Stimulated activated CD8-positive, alpha-beta memory T cell treated with anti-CD3 and anti-CD28 coated beads, Interleukin-7, amount 100 ng/mL, for 4 hours (primary cell): ENCODE data around the gene MAD2L2.

Source experiments
- DNase-seq, 2 donors: peaks; one replicate each; pipeline ENCODE4 v3.0.0-alpha.2; 2020; ENCODE audit warnings: low read depth in 2 of 2

The MAD2L2 gene

GRCh38 chr1:11682287-11682771 is 1.4 kb upstream of the MAD2L2 start:
- no peak for DNase-seq

GRCh38 chr1:11680270-11681070 is 478 bp downstream of the MAD2L2 start:
- DNase-seq = peak; percentile 5 to 10

GRCh38 chr1:11678442-11678841 is 2.5 kb downstream of the MAD2L2 start:
- no peak for DNase-seq

- no peak for DNase-seq
Observed at GRCh38 chr1:11676386-11677103, 4.4 kb downstream of the MAD2L2 start.

- no peak for DNase-seq
Observed at GRCh38 chr1:11675325-11675724, 5.6 kb downstream of the MAD2L2 start.

- DNase-seq = no peak
Observed at GRCh38 chr1:11674488-11674887, 6.5 kb downstream of the MAD2L2 start.

- DNase-seq = no peak
Observed at GRCh38 chr1:11673089-11673769, 7.7 kb downstream of the MAD2L2 start.

GRCh38 chr1:11671544-11672286 is 9.2 kb downstream of the MAD2L2 start:
- DNase-seq = no peak

GRCh38 chr1:11671205-11671543 is 9.8 kb downstream of the MAD2L2 start:
- no peak for DNase-seq

- DNase-seq = no peak
Observed at GRCh38 chr1:11670747-11671146, 10.2 kb downstream of the MAD2L2 start.

- no peak for DNase-seq
Observed at GRCh38 chr1:11668516-11668915, 12.4 kb downstream of the MAD2L2 start.

- DNase-seq = peak; percentile 64
Observed at GRCh38 chr1:11664336-11665065, 16.4 kb downstream of the MAD2L2 start.

GRCh38 chr1:11661103-11661502 is 19.8 kb downstream of the MAD2L2 start:
- no peak for DNase-seq

GRCh38 chr1:11659748-11660147 is 21.2 kb downstream of the MAD2L2 start:
- DNase-seq = no peak

GRCh38 chr1:11658542-11658941 is 22.4 kb downstream of the MAD2L2 start:
- DNase-seq = no peak

GRCh38 chr1:11657654-11658053 is 23.3 kb downstream of the MAD2L2 start:
- DNase-seq = no peak

GRCh38 chr1:11654939-11655808 is 25.8 kb downstream of the MAD2L2 start:
- DNase-seq = no peak

- DNase-seq = peak; percentile 26 to 58
Observed at GRCh38 chr1:11654137-11654938, 26.6 kb downstream of the MAD2L2 start, which contains the start of the genes FBXO2 and FBXO44. Gene FBXO2 (minus strand): TSS chr1:11654429. CDS start chr1:11654340, 89 bp downstream. Gene FBXO44 (plus strand): TSS chr1:11654877. CDS start chr1:11655836, 959 bp downstream.

- no peak for DNase-seq
Observed at GRCh38 chr1:11653861-11654136, 27.1 kb downstream of the MAD2L2 start.
